GM12878 (cell line): ENCODE results near the gene PLEKHA1. TPM values are rescaled to one million over a fixed set of nuclear protein-coding genes. Genes with fewer than 3 reads are reported as not detected.

Source experiments
- ATAC-seq: fragments of 200-7000 bp; cut with Tn5 transposase; 3 replicates; pipeline ENCODE4 v1.9.1; 2020; ENCODE audit warnings: mild to moderate bottlenecking, moderate library complexity
- BruUV-seq: library from RNA; stranded (reverse); fragments of 400-500 nt; replicated peaks from 2 replicates; lab custom pipeline; 2021; lab: Mats Ljungman, UMichigan
- CTCF ChIA-PET: fragments of 300-600 bp; sonication (Branson Sonifier 250); formaldehyde crosslinking; extraction: SDS; loops from one replicate; lab custom pipeline; 2021; ENCODE audit warnings: inconsistent platforms; lab: Yijun Ruan, JAX
- POLR2A ChIA-PET: fragments of 350-600 bp; formaldehyde crosslinking; extraction: SDS; loops from one replicate; lab custom pipeline; 2021; ENCODE audit warnings: inconsistent platforms; lab: Charles Lee
- RAD21 ChIA-PET: fragments of 300-600 bp; sonication (Branson Sonifier 250); formaldehyde crosslinking; loops from one replicate; lab custom pipeline; 2023; ENCODE audit warnings: antibody characterized with exemption; ENCODE audit not compliant: unreplicated experiment; lab: Charles Lee
- SMC1A ChIA-PET: fragments of 300-600 bp; sonication (Branson Sonifier 250); formaldehyde crosslinking; loops from one replicate; lab custom pipeline; 2023; ENCODE audit not compliant: unreplicated experiment, uncharacterized antibody; lab: Charles Lee
- DNase-seq: peaks from one replicate; pipeline ENCODE4 v3.0.0-alpha.2; 2011; ENCODE audit warnings: low read depth, low spot score
- FAIRE-seq: peaks from 3 replicates; lab custom pipeline; 2011; peaks lifted over from hg19 to GRCh38; lab: Jason Lieb, UNC
- H2AFZ ChIP-seq: 2 replicates; pipeline ENCODE4 v1.6.0; 2011; ENCODE audit warnings: low read depth, low read length, control low read depth; ENCODE audit not compliant: control insufficient read depth
- H3K27ac ChIP-seq: 2 replicates; pipeline ENCODE4 v1.5.1; 2011; ENCODE audit warnings: control low read depth; ENCODE audit not compliant: control insufficient read depth, insufficient read depth
- H3K27me3 ChIP-seq, 2 experiments: replicated peaks in 1 of 2; 2 replicates each; pipeline versions ENCODE4 v1.6.0 to v1.6.1; 2011; ENCODE audit warnings: low read length in 1 of 2; ENCODE audit not compliant: control insufficient read depth in 2 of 2, insufficient read depth in 2 of 2
- H3K36me3 ChIP-seq, 2 experiments: 2 replicates each; pipeline ENCODE4 v1.5.1; 2011; ENCODE audit warnings: low read length in 1 of 2; ENCODE audit not compliant: control insufficient read depth in 2 of 2, insufficient read depth in 2 of 2
- H3K4me1 ChIP-seq: 2 replicates; pipeline ENCODE4 v1.6.1; 2011; ENCODE audit warnings: mild to moderate bottlenecking, low read length, moderate library complexity, mixed read lengths; ENCODE audit not compliant: control insufficient read depth, insufficient read depth
- H3K4me2 ChIP-seq: 2 replicates; pipeline ENCODE4 v1.6.0; 2011; ENCODE audit warnings: control low read depth; ENCODE audit not compliant: control insufficient read depth, insufficient read depth
- H3K4me3 ChIP-seq: fragments of 200-600 bp; sonication (generic); 2 replicates; pipeline ENCODE4 v1.5.1; 2016
- H3K79me2 ChIP-seq: 2 replicates; pipeline ENCODE4 v1.6.0; 2011; ENCODE audit warnings: low read length; ENCODE audit not compliant: control insufficient read depth, insufficient read depth
- H3K9ac ChIP-seq: 2 replicates; pipeline ENCODE4 v1.8.0; 2011; ENCODE audit warnings: low read length, control low read depth, mixed read lengths; ENCODE audit not compliant: control insufficient read depth, insufficient read depth
- H3K9me3 ChIP-seq: replicated peaks from 3 replicates; pipeline ENCODE4 v1.5.1; 2011; ENCODE audit warnings: mild to moderate bottlenecking, low read length; ENCODE audit not compliant: control insufficient read depth, insufficient read depth
- H4K20me1 ChIP-seq: 2 replicates; pipeline ENCODE4 v1.6.0; 2011; ENCODE audit not compliant: control insufficient read depth, insufficient read depth
- CREM ChIP-seq: IDR thresholded peaks from 2 replicates; pipeline ENCODE4 v1.6.1; 2014; ENCODE audit warnings: antibody characterized with exemption, low read depth
- IRF3 ChIP-seq: fragments of 450-650 bp; IDR thresholded peaks from 2 replicates; pipeline ENCODE4 v1.6.1; 2014; ENCODE audit warnings: mild to moderate bottlenecking
- SPI1 ChIP-seq: IDR thresholded peaks from 2 replicates; pipeline ENCODE4 v1.6.1; 2011; ENCODE audit warnings: low read depth, mild to moderate bottlenecking, low read length, moderate library complexity, borderline replicate concordance; ENCODE audit not compliant: insufficient read depth
- ZSCAN29 ChIP-seq: fragments of 450-650 bp; IDR thresholded peaks from 2 replicates; pipeline ENCODE4 v1.6.1; 2017; ENCODE audit warnings: mild to moderate bottlenecking, moderate library complexity
- WGBS: methylation state at CpG from one replicate; pipeline ENCODE4 v1.1.6; 2016; ENCODE audit warnings: low lambda C conversion rate; ENCODE audit not compliant: insufficient replicate concordance, insufficient coverage; ENCODE audit errors: missing lambda C conversion rate; 5-methylcytosine and 5-hydroxymethylcytosine counted together
- in situ Hi-C: fragments of 300-500 bp; cut with MboI; formaldehyde crosslinking; loops from 9 replicates; pipeline ENCODE4 v1.14.3; 2018; ENCODE audit warnings: mixed read lengths
- intact Hi-C: fragments of 100-400 bp; cut with micrococcal nuclease; formaldehyde crosslinking; loops from one replicate; pipeline ENCODE4 v1.14.2; 2022; ENCODE audit not compliant: unreplicated experiment
- polyA plus RNA-seq, 11 experiments: library from polyadenylated mRNA; depleted of rRNA in 4 of 11; unstranded in 6 of 11; stranded (reverse) in 5 of 11; fragments of >200 nt; fragmentation: Nextera tagmentation in 4 of 11; fragmentation: Illumina TruSeq in 1 of 11; extraction: Ambion mirVana in 4 of 11; extraction: Trizol in 1 of 11; gene quantifications; 1 replicate in 1 of 11; 2 replicates in 10 of 11; pipeline versions ENCODE4 v1.2.1 to v1.2.3, GENCODE V29; 2011 to 2016; ENCODE audit warnings: inconsistent platforms in 2 of 11, missing spikeins in 2 of 11, low read depth in 1 of 11
- total RNA-seq, 4 experiments: library from RNA; depleted of rRNA in 3 of 4; stranded (reverse); fragments of >200 nt in 3 of 4; fragmentation: Illumina TruSeq in 1 of 4; extraction: Trizol in 1 of 4; gene quantifications; 2 replicates each; pipeline versions ENCODE4 v1.2.1 to v1.2.3, GENCODE V29; 2013 to 2021
- TF ChIP-seq, protein P1 (sequence below): fragments of 450-650 bp; formaldehyde crosslinking; IDR thresholded peaks from 2 replicates; pipeline ENCODE4 v1.4.0; 2020; ENCODE audit warnings: mild to moderate bottlenecking, moderate library complexity

PLEKHA1 gene
- total and polyA plus RNA-seq, 10 of the 15 experiments (the other 5 are each of a cell fraction or from before 2014, with no cell fraction given) = 0.15 to 6.0 (median 0.32) TPM

GRCh38 chr10:122326385-122326784, 48.1 kb upstream of the PLEKHA1 start:
- H3K36me3 ChIP-seq = no peaks in the 10 kb centered on the region
- peak; percentile 87 for TF ChIP-seq SPI1
- TF ChIP-seq, protein P1, sequence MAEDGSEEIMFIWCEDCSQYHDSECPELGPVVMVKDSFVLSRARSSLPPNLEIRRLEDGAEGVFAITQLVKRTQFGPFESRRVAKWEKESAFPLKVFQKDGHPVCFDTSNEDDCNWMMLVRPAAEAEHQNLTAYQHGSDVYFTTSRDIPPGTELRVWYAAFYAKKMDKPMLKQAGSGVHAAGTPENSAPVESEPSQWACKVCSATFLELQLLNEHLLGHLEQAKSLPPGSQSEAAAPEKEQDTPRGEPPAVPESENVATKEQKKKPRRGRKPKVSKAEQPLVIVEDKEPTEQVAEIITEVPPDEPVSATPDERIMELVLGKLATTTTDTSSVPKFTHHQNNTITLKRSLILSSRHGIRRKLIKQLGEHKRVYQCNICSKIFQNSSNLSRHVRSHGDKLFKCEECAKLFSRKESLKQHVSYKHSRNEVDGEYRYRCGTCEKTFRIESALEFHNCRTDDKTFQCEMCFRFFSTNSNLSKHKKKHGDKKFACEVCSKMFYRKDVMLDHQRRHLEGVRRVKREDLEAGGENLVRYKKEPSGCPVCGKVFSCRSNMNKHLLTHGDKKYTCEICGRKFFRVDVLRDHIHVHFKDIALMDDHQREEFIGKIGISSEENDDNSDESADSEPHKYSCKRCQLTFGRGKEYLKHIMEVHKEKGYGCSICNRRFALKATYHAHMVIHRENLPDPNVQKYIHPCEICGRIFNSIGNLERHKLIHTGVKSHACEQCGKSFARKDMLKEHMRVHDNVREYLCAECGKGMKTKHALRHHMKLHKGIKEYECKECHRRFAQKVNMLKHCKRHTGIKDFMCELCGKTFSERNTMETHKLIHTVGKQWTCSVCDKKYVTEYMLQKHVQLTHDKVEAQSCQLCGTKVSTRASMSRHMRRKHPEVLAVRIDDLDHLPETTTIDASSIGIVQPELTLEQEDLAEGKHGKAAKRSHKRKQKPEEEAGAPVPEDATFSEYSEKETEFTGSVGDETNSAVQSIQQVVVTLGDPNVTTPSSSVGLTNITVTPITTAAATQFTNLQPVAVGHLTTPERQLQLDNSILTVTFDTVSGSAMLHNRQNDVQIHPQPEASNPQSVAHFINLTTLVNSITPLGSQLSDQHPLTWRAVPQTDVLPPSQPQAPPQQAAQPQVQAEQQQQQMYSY = no peak
- no peak overlapping the region for H2AFZ ChIP-seq
- no peak overlapping the region for H3K4me2 ChIP-seq
- intact Hi-C loops (no loop called here), in situ Hi-C loops (no loop called here)
- ChIA-PET RAD21 (no interaction called here), POLR2A (no interaction called here), SMC1A (no interaction called here), CTCF (no interaction called here)
- 9% methylated on average over 5 of the region's 5 CpGs for WGBS
- peak; percentile 34; the same call in 1 of the 3 replicates for ATAC-seq
- no peaks in the 10 kb centered on the region; the same call in 1 of the 2 replicates for H4K20me1 ChIP-seq
- peaks cover 0 to 3% of the 10 kb centered on the region in 2 experiments; a peak in 2 of 4 replicates for H3K27me3 ChIP-seq
- BruUV-seq = no TSS peak
- no peaks in the 10 kb centered on the region for H3K79me2 ChIP-seq
- H3K4me3 ChIP-seq = no peak overlapping the region
- DNase-seq = no peak
- H3K9me3 ChIP-seq = no peaks in the 10 kb centered on the region; the same call in 2 of the 3 replicates
- H3K27ac ChIP-seq = no peak overlapping the region
- FAIRE-seq = peak; percentile 44
- no peak overlapping the region for H3K9ac ChIP-seq
- peaks cover 4% of the 10 kb centered on the region for H3K4me1 ChIP-seq

GRCh38 chr10:122326806-122327205, 47.7 kb upstream of the PLEKHA1 start:
- SMC1A ChIA-PET = no interaction called here
- no peak for ATAC-seq
- intact Hi-C loops (no loop called here), in situ Hi-C loops (no loop called here)
- Histone ChIP-seq H3K36me3 (no peaks in the 10 kb centered on the region), H3K9me3 (no peaks in the 10 kb centered on the region; the same call in 2 of the 3 replicates), H3K9ac (no peak overlapping the region), H3K79me2 (no peaks in the 10 kb centered on the region), H3K27ac (no peak overlapping the region), H2AFZ (no peak overlapping the region), H3K27me3 (peaks cover 0 to 3% of the 10 kb centered on the region in 2 experiments; a peak in 2 of 4 replicates), H3K4me2 (no peak overlapping the region), H3K4me1 (peaks cover 4% of the 10 kb centered on the region), H4K20me1 (no peaks in the 10 kb centered on the region; the same call in 1 of the 2 replicates), H3K4me3 (no peak overlapping the region)
- DNase-seq = no peak
- TF ChIP-seq IRF3 = no peak
- no peak for TF ChIP-seq ZSCAN29
- no peak for TF ChIP-seq CREM
- CTCF ChIA-PET = interaction anchor here (1.0 kb wide), 1 partner anchor 55 kb away, joined by 3 read pairs; the partner anchor contains the start of gene BTBD16
- POLR2A ChIA-PET = no interaction called here
- WGBS = 21% methylated on average over 6 of the region's 6 CpGs
- no peak for FAIRE-seq
- RAD21 ChIA-PET = no interaction called here
- no TSS peak for BruUV-seq
